Stimulated activated naive CD8-positive, alpha-beta T cell treated with anti-CD3 and anti-CD28 coated beads, Interleukin-15, amount 100 ng/mL, for 72 hours (primary cell): ENCODE data around the gene CCDC110.

Experiments
- ATAC-seq: fragments of 150-1000 bp; cut with Tn5 transposase; 2 replicates; pipeline ENCODE4 v1.10.0; 2021; ENCODE audit warnings: mild to moderate bottlenecking, moderate library complexity
- DNase-seq, 2 donors: peaks; one replicate each; pipeline ENCODE4 v3.0.0; 2021 to 2022
- H3K27ac Mint-ChIP-seq, 2 donors: one replicate each; pipeline ENCODE4 v1.8.0; 2022; ENCODE audit warnings: mild to moderate bottlenecking in 2 of 2, mixed read lengths in 2 of 2, moderate library complexity in 2 of 2
- H3K27me3 Mint-ChIP-seq: one replicate; pipeline ENCODE4 v1.8.0; 2022; ENCODE audit warnings: mixed read lengths
- H3K4me1 Mint-ChIP-seq: one replicate; pipeline ENCODE4 v1.8.0; 2022; ENCODE audit warnings: mild to moderate bottlenecking, mixed read lengths
- H3K4me3 Mint-ChIP-seq, 2 donors: one replicate each; pipeline ENCODE4 v1.8.0; 2022; ENCODE audit warnings: mild to moderate bottlenecking in 2 of 2, mixed read lengths in 2 of 2, moderate library complexity in 1 of 2
- H3K9me3 Mint-ChIP-seq, 2 donors: one replicate each; pipeline ENCODE4 v1.8.0; 2022; ENCODE audit warnings: mixed read lengths in 2 of 2

CCDC110 gene

GRCh38 chr4:185408432-185408831, 63.1 kb downstream of the CCDC110 start:
- DNase-seq (no peak), ATAC-seq (no peak)
- no peaks in the 10 kb centered on the region for H3K27me3 Mint-ChIP-seq
- H3K9me3 Mint-ChIP-seq: no peaks in the 10 kb centered on the region
- H3K27ac Mint-ChIP-seq: no peak overlapping the region
- H3K4me1 Mint-ChIP-seq: no peaks in the 10 kb centered on the region
- H3K4me3 Mint-ChIP-seq: no peak overlapping the region

- Mint-ChIP-seq H3K27me3 (no peaks in the 10 kb centered on the region), H3K27ac (peak overlapping the region in 1 of 2 donors; percentile 90), H3K9me3 (no peaks in the 10 kb centered on the region), H3K4me1 (peaks cover 7% of the 10 kb centered on the region), H3K4me3 (no peak overlapping the region)
- ATAC-seq (no peak), DNase-seq (no peak)
Measured at GRCh38 chr4:185405296-185405999, 66.1 kb downstream of the CCDC110 start.

GRCh38 chr4:185404031-185404430, 67.5 kb downstream of the CCDC110 start:
- DNase-seq (no peak), ATAC-seq (no peak)
- no peak overlapping the region for H3K27ac Mint-ChIP-seq
- peaks cover 13% of the 10 kb centered on the region for H3K4me1 Mint-ChIP-seq
- no peak overlapping the region for H3K4me3 Mint-ChIP-seq
- H3K9me3 Mint-ChIP-seq: no peaks in the 10 kb centered on the region
- H3K27me3 Mint-ChIP-seq: no peaks in the 10 kb centered on the region

- no peaks in the 10 kb centered on the region for H3K9me3 Mint-ChIP-seq
- peaks cover 41% of the 10 kb centered on the region for H3K4me1 Mint-ChIP-seq
- no peak for ATAC-seq
- no peaks in the 10 kb centered on the region for H3K27me3 Mint-ChIP-seq
- no peak overlapping the region for H3K27ac Mint-ChIP-seq
- H3K4me3 Mint-ChIP-seq: no peak overlapping the region
- DNase-seq: no peak
Measured at GRCh38 chr4:185399466-185399865, 72.1 kb downstream of the CCDC110 start.

- H3K4me3 Mint-ChIP-seq: peak overlapping the region in 1 of 2 donors; percentile 5
- no peaks in the 10 kb centered on the region for H3K27me3 Mint-ChIP-seq
- H3K27ac Mint-ChIP-seq: no peak overlapping the region
- H3K9me3 Mint-ChIP-seq: no peaks in the 10 kb centered on the region
- DNase-seq (no peak), ATAC-seq (no peak)
- H3K4me1 Mint-ChIP-seq: peaks cover 49% of the 10 kb centered on the region
Measured at GRCh38 chr4:185398618-185399017, 72.9 kb downstream of the CCDC110 start.

GRCh38 chr4:185396724-185397385, 74.7 kb downstream of the CCDC110 start, which contains the start of gene ANKRD37:
ANKRD37 (plus strand) TSS chr4:185396841; CDS start chr4:185396924, 83 bp downstream.
- ATAC-seq: no peak
- DNase-seq: peak in 1 of 2 donors; percentile 20
- H3K4me3 Mint-ChIP-seq: peak within 1 kb of the TSS; percentile 94 to 98
- H3K9me3 Mint-ChIP-seq: no peaks in the 10 kb centered on the region
- peak within 1 kb of the TSS; percentile 98 for H3K27ac Mint-ChIP-seq
- peaks cover 50% of the 10 kb centered on the region for H3K4me1 Mint-ChIP-seq
- no peaks in the 10 kb centered on the region for H3K27me3 Mint-ChIP-seq

- Mint-ChIP-seq H3K4me3 (peak overlapping the region; percentile 94 to 98), H3K4me1 (peaks cover 47% of the 10 kb centered on the region), H3K27ac (peak overlapping the region; percentile 98), H3K9me3 (no peaks in the 10 kb centered on the region), H3K27me3 (no peaks in the 10 kb centered on the region)
- DNase-seq (peak; percentile 97), ATAC-seq (peak; percentile 93)
Measured at GRCh38 chr4:185395956-185396723, 75.4 kb downstream of the CCDC110 start.

- peak within 1 kb of the TSS; percentile 98 for H3K27ac Mint-ChIP-seq
- no peaks in the 10 kb centered on the region for H3K9me3 Mint-ChIP-seq
- H3K4me3 Mint-ChIP-seq: peak within 1 kb of the TSS; percentile 94 to 98
- ATAC-seq: no peak
- no peaks in the 10 kb centered on the region for H3K27me3 Mint-ChIP-seq
- DNase-seq: no peak
- peaks cover 44% of the 10 kb centered on the region for H3K4me1 Mint-ChIP-seq
Measured at GRCh38 chr4:185395238-185395955, 76.1 kb downstream of the CCDC110 start, which contains the start of gene LRP2BP. LRP2BP (minus strand) TSS chr4:185395924; CDS start chr4:185378186, 17,738 bp downstream.
